Esophagus squamous epithelium (tissue), 4 donors: ENCODE measurements around the gene TESMIN.

Experiments
- CTCF ChIP-seq, 6 experiments: fragments of 450-650 bp in 4 of 6; fragments of 200-600 bp in 2 of 6; sonication (generic) in 2 of 6; IDR thresholded peaks; one replicate each; pipeline ENCODE4 v1.5.1; 2016 to 2019; ENCODE audit warnings: antibody characterized with exemption in 6 of 6, mild to moderate bottlenecking in 4 of 6, moderate library complexity in 4 of 6
- POLR2A ChIP-seq, 4 donors: fragments of 450-650 bp; IDR thresholded peaks; one replicate each; pipeline ENCODE4 v1.6.1; 2017; ENCODE audit warnings: antibody characterized with exemption in 4 of 4, mild to moderate bottlenecking in 4 of 4, moderate library complexity in 3 of 4

GRCh38 chr11:68721075-68721474 is 30.2 kb downstream of the TESMIN start:
- TF ChIP-seq POLR2A (IDR thresholded peaks at IDR 0.05) = no peak
- TF ChIP-seq CTCF (IDR thresholded peaks at IDR 0.05) = no peak
